GM12891 (cell line): ENCODE results near the gene ZNF800.
A peak's percentile ranks its signal among the peaks of the same experiment; 100 is the strongest.

ENCODE experiments used
- DNase-seq: peaks from one replicate; pipeline ENCODE4 v3.0.0; 2011; ENCODE audit warnings: low spot score; ENCODE audit not compliant: insufficient read length
- FAIRE-seq: peaks from 2 replicates; lab custom pipeline; 2011; peaks lifted over from hg19 to GRCh38; lab: Jason Lieb, UNC
- PAX5 ChIP-seq: IDR thresholded peaks from 2 replicates; pipeline ENCODE4 v1.6.1; 2011; ENCODE audit warnings: low read length, moderate library complexity, mild to moderate bottlenecking; ENCODE audit not compliant: insufficient read depth, severe bottlenecking
- POLR2A ChIP-seq: IDR thresholded peaks from 2 replicates; pipeline ENCODE4 v1.6.1; 2011; ENCODE audit warnings: low read depth, low read length, control low read depth
- POLR2AphosphoS5 ChIP-seq: IDR thresholded peaks from 2 replicates; pipeline ENCODE4 v1.6.1; 2011; ENCODE audit warnings: low read depth, low read length, control low read depth
- POU2F2 ChIP-seq: IDR thresholded peaks from 2 replicates; pipeline ENCODE4 v1.6.1; 2011; ENCODE audit warnings: low read depth, mild to moderate bottlenecking, control low read depth, low read length, moderate library complexity
- SPI1 ChIP-seq: IDR thresholded peaks from 2 replicates; pipeline ENCODE4 v1.6.1; 2011; ENCODE audit warnings: low read depth, low read length, control low read depth
- TAF1 ChIP-seq: IDR thresholded peaks from 2 replicates; pipeline ENCODE4 v1.6.1; 2011; ENCODE audit warnings: low read depth, low read length, control low read depth

The ZNF800 gene

DNA sequence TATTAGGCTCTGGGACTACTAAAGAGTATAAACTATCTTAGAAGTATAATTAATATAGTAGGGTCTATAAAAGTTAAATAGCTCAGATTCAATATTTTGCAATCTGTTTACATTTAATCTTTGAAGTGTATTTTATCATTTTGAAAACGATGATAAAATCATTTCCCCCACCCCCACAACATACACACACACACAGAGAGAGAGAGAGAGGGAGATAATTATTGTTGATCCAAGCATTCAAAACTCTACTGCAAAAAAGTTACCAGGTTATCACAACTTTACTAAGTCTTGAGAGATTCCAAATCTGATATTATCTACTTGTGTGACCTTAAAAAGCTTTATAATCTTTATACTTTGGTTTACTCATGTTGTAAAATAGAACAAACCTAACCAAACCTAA, 14.0 kb downstream of the ZNF800 start:
- DNase-seq (no peak), FAIRE-seq (no peak)
- no peak for TF ChIP-seq PAX5
- TF ChIP-seq SPI1: no peak
- TF ChIP-seq POLR2AphosphoS5: no peak

DNA sequence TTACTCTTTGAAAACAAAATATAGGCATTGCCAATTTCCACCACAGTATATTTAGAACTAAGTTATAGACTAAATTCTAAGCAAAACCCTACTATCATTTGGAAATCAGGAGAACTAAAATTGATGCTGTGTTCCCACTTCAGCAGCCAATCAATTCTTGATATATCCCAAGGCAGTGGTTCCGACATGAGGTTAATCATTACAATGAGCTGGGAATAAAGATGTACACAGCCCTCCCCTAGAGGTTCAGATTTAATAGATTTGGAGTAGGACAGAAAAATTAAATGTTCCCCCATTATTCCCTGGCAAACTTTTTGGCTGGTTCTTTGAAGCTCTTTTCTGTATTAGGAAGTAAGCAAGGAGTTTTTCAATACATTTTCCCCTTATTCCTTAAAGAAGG, 15.1 kb downstream of the ZNF800 start:
- FAIRE-seq (no peak), DNase-seq (no peak)
- TF ChIP-seq SPI1 (no peak), POLR2A (no peak), POU2F2 (no peak), POLR2AphosphoS5 (no peak), TAF1 (no peak), PAX5 (no peak)

DNA sequence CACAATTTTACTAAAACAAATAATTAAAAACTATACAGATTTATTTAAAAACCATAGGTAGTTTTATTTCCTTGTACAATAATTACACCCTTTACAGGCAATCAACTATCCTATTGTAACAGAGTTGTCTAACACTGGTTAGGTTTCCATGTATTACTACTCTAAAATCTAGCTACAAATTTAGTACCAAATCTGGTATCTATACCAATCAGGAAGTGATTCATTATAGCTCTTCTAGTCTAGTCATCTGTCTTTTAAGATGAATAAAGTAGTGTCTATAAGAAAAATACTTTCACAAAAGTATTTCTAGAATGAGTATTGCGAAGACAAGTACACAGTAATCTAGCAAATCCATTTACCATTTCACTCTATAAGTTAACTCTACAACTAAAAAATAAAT, 16.9 kb downstream of the ZNF800 start:
- no peak for FAIRE-seq
- no peak for DNase-seq
- no peak for TF ChIP-seq SPI1
- no peak for TF ChIP-seq PAX5
- no peak for TF ChIP-seq TAF1
- no peak for TF ChIP-seq POU2F2
- no peak for TF ChIP-seq POLR2AphosphoS5
- no peak for TF ChIP-seq POLR2A

DNA sequence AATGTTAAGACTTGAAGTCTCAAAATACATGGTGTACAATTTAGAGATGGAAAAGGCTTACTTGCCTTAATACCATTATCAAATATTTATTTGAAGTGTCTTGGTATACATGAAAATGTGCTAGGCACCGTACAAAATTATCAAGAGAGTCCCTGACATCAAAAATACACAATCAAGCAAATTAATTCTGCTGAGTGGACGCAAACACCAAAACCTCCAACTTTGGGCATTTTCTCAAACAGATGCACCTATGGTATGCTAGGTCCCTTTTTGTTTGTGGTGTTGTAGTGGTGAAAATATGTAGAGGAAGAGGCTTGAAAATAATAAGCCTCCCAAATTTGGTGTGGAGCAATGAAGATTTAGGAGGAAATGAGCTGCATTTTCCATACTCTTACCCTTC, 24.8 kb downstream of the ZNF800 start:
- TF ChIP-seq PAX5: no peak
- no peak for TF ChIP-seq POLR2A
- no peak for TF ChIP-seq SPI1
- no peak for TF ChIP-seq POU2F2
- FAIRE-seq (peak; percentile 5), DNase-seq (no peak)

DNA sequence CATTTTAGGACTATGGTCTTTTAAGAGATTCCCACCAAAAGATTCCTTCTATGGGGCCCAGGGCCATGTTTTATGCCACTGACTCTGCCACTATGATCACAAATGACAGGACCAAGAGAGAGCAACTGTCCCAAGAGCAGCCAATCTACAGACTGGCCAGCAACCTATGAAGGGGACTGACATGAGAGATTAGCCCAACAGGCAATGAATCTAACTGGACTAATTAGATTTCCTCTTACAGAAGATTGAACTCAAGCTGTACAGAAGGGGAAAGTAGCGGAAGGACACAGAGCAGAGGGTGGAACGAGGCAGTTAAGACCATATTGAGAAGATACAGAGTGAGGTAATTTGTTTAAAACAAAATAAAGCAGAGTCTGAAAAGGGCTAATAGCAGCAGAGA, 25.8 kb downstream of the ZNF800 start:
- TF ChIP-seq POLR2AphosphoS5 (no peak), POU2F2 (no peak), POLR2A (no peak), PAX5 (no peak), SPI1 (no peak)
- DNase-seq (no peak), FAIRE-seq (peak; percentile 51)

DNA sequence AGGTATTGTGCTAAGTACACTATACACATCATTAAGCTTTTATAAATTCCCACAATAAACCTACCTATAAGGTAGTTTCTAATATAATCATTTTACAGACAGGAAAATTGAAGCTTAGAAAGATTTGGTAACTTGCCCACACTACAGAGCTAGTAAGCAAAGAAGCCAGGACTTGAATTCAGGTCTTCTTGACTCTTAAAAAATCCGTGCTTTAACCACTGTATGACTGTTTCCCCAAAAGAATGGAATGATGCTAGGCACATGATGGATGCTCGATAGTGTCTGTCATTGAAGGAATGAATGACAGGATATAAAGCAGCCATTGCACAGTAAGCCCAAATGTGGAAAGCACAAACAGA, 26.6 kb downstream of the ZNF800 start:
- FAIRE-seq: no peak
- no peak for DNase-seq
- TF ChIP-seq POU2F2 (no peak), PAX5 (no peak), POLR2A (no peak), SPI1 (no peak), POLR2AphosphoS5 (no peak), TAF1 (no peak)

DNA sequence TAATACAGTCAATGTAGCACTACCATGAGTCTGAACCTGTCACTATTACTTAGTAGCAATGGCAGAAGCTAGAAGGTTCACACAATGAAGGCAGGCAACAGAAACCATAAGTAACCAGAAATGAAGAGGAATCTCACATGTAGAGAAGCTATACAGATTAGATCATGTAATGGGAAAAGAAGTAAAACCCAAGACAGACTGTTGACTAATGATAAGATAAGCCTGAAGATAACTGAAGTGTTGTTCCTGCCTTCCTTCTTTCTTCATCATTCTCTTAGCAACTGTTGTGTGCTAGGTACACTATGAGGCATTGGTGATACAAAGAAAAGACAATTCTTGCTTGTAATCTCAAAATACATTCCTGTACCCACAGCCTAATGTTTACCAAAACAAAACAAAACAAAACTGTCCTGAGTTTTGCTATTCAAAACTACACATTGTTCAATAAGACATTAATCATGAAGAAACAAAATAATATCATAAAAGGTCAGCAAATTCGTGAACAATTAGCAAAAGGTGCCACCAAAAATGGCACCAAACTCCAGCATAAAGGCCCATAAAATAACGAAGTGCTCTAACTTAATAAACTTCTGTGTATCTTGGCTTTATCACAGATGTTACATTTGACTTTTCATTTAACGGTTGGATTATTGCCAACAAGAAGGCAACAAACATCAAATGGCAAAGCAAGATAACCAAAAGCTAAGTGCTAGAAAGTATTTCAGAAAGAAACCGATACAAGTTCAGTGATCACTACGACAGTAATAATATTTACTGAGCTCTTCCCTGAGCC, 27.1 kb downstream of the ZNF800 start:
- TF ChIP-seq PAX5 (no peak), SPI1 (no peak), TAF1 (no peak), POU2F2 (no peak), POLR2A (no peak), POLR2AphosphoS5 (no peak)
- DNase-seq (no peak), FAIRE-seq (peak; percentile 55)

DNA sequence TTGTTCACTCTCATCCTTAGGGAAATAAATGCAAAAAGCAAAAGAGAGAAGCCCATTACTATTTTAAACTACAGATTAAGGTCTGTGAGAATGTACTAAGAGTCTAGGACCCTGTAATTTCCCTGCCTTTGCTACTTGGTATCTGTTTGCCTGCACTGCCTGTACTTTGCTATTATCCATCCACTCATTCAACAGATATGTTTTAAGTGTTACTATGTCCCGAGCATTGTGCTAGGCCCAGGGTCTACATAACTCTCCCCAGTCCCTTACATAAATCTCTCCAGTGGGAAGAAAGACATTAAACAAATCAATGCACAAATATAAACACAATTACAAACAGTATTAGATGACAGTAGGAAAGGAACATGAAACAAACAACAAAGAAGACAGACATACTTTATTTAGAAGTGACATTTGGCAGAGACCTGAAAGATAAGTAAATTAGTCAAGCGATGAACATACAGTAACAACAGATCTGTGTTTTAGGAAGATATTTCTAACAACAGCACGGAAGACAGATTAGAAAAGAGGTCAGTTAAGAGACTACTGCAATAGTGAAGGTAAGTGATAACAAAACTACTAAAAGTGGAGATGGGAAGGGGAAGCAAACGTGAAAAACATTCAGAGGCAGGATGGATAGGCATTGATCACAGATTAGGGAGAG, 30.0 kb downstream of the ZNF800 start:
- no peak for TF ChIP-seq SPI1
- no peak for TF ChIP-seq POLR2A
- no peak for TF ChIP-seq TAF1
- TF ChIP-seq POLR2AphosphoS5: no peak
- TF ChIP-seq POU2F2: no peak
- TF ChIP-seq PAX5: no peak
- FAIRE-seq (no peak), DNase-seq (no peak)

DNA sequence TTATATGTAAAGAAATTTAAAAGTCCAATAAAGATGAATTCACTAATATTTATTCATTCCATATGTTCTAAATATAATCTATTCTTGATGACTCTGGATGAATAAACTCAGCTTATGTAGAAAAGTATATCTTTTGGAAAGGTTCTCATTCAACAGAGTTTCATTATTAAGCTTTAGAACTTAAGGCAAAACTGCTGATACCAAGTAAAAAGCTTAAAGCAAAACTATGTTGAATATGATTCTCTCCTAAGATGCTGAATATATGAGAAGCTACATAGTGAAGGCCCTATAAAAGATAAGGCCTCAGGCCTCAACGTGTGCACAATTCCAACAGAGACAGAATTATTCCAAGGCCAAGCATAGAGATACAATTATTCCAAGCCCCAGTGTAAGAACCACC, 30.8 kb downstream of the ZNF800 start:
- FAIRE-seq: no peak
- no peak for DNase-seq
- TF ChIP-seq POU2F2 (no peak), SPI1 (no peak), POLR2AphosphoS5 (no peak), POLR2A (no peak), PAX5 (no peak)
